LHCN-M2 (cell line): ENCODE data around the gene PHLDA1. TPM values are rescaled to one million over a fixed set of nuclear protein-coding genes. Genes with fewer than 3 reads are reported as not detected.

Source experiments
- DNase-seq: peaks from one replicate; pipeline ENCODE4 v3.0.0-alpha.2; 2012; ENCODE audit warnings: low read depth
- polyA plus RNA-seq: library from polyadenylated mRNA; unstranded; fragments of >200 nt; gene quantifications from one replicate; pipeline ENCODE4 v1.2.1, GENCODE V29; 2012; ENCODE audit warnings: missing spikeins
- total RNA-seq: library from RNA; depleted of rRNA; stranded (reverse); fragments of >200 nt; gene quantifications from 2 replicates; pipeline ENCODE4 v1.2.3, GENCODE V29; 2014; rRNA removed

Gene PHLDA1
- total RNA-seq: 191 TPM in 2 replicates
- polyA plus RNA-seq: 32.0 TPM

DNA sequence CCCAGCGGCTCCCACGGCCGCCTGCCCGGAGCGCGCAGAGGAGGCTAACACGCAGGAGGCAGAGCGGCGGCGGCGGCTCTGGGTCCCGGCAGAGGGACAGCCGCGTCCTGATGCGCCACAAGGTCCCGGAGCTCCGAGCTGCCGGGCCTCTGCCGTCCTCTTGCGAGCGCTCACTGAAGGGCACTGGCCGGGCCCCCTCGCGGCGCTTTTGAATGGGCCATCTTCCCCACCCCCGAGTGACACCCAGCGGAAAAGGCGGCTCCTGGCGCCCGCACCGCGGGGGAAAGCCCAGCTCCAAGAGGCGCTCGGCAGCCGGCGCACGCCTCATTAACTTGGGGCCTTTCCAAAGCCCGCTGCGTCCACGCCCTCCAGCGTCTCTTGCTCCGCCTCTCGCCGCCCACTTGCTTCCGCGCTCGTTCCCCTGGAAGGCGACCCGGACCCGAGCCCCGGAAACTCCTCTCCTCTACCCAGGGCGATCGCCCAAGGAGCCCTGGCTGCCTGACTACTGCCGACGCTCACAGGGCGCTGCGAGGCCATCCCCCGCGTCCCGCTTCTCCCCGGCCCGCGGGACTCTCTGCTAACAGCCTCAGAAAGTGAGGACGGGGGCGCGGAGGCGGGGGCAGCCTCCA lies at the start of gene PHLDA1:
Gene PHLDA1, minus strand, starts transcription at position 363 of the 629 bp plus-strand sequence.
- peak; percentile 98 for DNase-seq

DNA sequence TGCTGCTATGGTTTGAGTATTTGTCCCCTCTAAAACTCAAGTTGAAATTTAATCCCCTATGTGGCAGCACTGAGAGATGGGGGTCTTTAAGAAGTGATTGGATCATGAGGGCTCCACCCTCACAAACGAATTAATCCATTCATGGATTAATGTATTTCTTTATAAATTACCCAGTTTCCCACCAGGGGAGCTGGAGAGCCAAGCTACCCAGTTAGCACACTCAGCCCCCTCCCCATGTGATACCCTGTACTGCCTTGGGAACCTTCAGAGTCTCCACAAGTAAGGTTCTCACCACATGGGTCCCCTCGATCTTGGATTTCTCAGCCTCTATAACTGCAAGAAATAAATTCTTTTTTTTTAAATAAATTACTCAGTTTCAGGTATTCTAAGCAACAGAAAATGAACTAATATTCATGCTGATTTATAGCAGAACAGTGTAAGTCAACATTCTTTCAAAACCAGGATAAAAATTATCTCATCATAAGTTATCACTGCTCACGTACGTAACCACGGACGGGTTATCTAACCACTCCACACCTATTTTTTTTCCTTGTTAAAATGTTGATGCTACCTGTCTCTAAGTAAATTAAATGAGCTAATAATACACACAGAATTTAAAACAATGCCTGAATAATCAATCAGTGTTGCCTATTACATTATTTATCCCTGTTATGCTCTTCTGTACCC lies 49.3 kb upstream of the PHLDA1 start:
- peak; percentile 8 for DNase-seq

DNA sequence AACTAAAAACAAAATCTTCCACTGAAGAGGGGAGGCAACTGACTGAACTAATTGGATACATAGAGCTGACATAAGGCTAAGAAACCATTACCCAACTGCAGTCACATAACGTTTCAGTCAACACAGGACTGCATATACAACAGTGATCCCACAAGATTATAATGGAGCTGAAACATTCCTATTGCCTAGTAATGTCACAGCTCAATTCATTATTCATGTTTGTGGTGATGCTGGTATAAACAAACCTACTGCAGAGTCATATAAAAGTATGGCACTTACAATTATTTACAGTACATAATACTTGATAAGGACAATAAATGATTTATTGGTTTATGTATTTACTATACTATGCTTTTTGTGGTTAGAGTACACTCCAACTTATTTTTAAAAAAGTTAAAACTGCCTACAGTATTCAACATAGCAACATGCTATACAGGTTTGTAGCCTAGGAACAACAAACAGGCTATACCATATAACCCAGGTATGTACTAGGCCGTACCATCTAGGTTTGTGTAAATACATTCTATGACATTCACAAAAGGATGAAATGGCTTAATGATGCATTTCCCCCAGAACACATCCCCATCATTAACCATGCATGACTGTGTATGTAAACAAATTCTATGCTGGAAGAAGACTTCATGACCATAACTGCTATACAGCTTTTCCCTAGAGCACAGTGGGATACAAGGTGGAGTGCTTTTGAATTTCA lies 48.6 kb upstream of the PHLDA1 start:
- DNase-seq: no peak

DNA sequence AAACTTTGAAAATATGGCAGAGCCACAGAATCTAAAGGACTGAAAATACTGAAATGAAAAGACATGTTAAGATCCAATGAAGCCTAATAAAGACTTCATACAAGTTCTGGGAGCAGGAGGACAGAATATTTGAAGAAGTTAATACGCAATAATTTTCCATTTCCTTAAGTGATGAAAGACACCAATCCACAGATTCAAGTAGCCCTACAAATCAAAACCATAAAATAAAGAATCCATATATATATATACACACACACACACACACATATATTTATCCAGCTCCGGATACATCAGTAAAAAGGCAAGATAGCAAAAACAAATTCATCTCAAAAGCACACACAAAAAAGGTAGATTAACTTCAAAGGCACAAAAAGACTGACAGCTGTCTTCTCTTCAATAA lies 47.2 kb upstream of the PHLDA1 start:
- no peak for DNase-seq

DNA sequence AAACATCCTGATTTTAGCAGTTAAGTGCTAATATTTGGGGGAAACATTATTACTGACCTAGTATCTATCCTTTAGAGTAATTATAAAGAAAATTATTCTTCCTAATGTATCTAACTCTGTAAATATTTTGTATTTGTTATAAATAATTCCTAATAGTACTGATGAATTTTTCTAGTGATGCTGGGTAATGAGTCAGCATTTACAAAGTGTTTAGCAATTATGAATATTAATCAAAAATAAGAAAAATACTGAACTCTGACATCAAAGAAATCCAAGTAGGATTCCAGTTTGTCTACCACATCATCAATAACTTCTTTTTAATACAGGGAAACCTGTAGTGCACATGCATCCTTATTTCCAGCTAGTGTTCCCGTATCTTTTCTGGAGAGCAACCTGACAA lies 43.9 kb upstream of the PHLDA1 start:
- no peak for DNase-seq

DNA sequence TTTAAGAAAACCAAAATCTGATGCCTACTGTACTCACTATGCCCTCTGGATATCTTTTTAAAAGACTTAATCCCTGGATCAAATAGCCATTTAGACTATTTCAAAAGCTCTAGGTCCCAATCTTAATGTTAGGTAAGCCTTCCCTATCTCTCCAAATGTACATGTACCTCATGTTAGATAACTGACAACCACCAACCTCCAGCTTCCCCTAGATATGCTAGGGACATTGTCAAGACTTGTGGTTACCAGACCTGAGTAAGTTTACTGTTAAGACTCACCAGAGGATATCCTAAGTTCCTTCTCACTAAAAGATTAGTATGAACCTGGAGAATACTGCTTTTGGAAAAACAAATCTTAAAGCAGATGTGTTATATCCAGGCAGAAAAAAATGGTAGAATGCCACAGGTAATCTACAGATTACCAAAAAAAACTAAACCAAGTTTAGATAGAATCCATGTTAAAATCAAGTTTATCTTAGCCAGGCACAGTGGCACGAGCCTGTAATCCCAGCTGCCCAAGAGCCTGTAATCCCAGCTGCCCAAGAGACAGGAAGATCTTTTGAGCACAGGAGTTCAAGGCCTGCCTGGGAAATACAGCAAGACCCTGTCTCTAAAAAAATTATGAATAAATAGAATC lies 43.2 kb upstream of the PHLDA1 start:
- DNase-seq: no peak

DNA sequence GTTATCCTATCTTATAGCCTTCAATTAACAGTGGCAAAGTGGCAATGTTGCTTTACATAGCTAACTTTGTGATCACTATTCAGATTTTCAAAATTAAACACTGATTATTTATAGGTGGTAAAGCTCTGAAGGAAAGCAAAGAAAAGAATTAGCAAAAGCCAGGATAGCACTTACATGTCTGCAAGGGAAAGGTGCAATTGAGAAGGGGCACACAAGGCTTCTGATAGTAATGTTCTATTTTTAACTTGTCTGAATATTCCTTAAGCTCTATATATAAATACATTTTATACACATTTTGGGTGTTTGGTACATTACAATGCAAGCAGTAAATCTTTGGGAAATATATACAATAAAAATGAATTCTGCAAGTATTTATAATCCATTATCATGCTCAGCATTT lies 42.0 kb upstream of the PHLDA1 start:
- DNase-seq: no peak

DNA sequence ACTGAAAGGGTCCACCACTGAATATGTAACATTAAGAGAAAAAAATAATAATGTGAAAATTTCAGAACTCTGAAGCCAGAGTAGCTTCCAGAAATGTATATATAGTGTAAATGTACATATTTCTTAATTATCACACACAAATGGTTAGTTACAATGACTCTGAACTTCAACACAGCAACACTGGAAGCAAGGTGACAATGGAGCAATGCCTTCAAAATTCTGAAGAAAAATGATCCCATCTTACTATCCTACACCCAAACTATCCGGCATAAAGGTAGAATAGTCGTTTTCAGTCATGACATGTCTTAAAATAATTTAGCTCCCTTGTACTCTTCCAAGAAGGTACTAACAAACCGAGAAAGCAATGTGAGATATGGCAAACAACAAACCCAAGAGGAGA lies 41.0 kb upstream of the PHLDA1 start:
- no peak for DNase-seq

DNA sequence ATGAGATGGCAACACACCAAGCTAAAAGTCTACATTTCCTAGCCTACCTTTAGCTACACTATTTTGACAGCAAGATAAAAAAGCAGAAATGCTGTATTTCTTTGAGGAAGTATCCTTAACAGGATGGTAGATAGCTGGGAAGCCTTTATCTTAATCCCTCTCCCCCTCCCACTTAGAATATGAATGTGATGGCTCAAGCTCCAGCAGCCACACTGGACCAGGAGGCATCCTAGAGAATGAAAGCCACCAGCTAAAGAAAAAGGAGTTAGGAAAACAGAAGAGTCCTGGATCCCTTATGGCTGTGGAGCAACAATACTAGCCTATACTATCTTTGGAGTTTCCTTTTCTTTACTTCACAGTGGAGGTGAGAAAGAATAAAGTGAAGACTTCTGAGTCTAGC lies 37.8 kb upstream of the PHLDA1 start:
- no peak for DNase-seq

DNA sequence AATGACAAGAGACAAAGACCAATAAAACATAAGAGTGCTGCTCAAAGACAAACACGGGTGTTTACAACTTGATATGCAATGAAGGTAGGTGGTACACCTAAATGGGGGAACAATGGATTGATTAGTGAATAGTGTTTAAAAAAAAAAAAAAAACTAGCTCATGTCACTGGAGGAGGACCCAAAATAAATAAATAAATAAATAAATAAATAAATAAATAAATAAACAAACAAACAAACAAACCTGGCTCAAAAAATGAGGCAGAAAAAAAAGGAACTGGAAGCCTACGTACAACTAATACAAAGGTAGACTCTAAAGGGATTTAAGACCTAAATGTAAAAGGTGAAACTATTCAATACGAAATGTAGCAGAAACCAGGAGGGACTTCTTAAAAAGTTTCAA lies 34.3 kb upstream of the PHLDA1 start:
- no peak for DNase-seq

DNA sequence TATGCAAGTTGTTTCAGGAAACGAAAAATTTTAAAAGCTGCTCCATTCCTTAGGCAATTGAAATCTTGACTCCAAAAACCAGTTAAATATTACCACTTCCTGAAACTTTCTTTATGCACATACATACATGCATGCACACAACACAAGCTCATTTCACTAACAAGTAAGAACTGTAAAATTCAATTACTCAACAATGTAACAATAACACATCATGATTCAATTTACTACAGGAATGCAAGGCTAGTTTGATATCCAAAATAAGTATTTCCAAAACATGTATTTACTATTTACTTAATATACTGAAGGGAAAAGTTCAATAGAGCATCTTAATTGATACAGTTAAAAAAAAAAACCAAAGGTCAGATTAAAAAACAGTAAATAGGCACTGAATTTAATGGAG lies 33.3 kb upstream of the PHLDA1 start:
- peak; percentile 11 for DNase-seq

DNA sequence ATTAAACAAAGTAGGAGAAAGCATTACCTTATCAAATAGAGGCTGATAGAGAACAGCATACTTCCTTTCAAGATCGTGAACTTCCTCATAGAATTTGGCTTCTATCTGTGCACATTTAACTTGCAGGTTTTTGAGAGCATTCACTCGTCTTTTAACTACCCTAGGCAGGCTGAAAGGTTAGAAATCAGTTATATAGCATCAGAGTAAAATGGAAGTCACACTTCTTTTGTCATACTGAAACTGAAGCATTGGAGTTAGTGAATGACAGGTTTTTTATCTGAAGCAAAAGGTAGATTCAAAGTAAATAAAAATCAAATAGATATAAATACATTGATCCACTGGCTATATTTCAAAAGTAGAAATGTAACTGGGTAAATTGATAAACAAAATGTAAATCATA lies 28.5 kb upstream of the PHLDA1 start:
- DNase-seq: no peak

DNA sequence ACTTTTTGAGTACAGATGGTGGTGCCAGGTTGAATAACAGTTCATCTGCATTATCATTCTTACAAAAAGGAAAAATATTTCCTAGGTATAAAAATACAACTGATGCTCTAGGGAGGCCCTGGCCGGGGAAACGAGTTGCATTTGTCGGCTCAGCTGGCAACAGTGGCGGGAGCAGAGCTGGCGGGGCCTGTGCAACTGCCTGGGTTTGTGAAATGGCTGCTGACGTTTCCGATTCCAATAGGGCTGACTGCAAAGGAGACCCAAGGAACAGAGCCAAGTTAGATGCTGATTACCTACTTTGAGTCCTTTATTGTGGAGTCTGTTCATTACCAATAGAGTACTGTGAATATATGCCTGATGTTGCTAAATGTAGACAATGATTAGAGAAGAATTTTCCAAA lies 25.8 kb upstream of the PHLDA1 start:
- DNase-seq: no peak

DNA sequence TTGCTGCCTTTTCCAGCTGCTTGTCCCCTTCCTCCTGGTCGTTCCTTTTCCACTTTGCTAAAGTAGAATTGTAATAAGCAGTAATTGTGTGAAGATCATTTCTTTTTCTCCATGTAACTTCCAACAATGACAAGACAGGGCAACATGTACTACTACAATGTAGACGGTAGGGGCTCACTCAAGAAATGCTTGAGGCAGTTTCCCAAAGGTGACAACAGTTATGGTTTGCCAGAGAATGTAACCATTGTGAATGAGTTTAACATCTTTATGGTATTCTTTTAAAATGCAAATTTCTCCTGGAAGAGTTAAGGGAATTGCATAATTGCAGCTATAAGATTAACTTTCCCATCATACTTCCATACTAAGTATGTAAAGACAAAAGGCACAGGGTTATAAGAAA lies 23.8 kb upstream of the PHLDA1 start:
- DNase-seq: no peak

DNA sequence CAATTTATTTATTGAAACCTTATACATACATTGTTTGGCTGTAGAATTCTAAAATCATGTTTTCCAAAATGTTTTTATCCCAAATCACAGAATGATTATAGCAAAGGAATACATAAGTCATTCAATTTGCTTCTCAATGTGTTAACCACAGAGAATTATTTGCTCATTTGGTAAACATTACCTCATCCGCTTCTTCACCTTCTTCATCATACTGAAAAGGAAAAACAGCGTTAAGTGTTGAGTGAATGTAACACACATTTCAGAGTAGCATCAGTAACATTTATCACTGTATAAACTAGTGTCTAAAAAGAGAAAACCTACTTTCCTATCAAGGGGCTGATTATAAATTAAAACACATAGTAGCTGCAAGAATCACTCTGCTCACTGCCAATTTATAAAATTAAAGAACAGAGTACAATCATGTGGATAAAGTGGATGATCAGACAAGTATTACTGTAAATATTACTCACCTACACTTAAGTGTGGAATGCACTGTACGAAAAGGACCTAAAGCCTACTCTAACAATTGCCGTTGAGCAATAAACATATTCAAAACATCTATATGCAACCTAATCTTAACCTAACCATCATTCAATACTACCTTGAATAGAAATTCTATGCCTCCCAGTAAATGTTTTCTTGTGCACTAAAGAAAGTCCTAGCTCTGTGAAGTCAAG lies 18.1 kb upstream of the PHLDA1 start:
- DNase-seq: no peak

DNA sequence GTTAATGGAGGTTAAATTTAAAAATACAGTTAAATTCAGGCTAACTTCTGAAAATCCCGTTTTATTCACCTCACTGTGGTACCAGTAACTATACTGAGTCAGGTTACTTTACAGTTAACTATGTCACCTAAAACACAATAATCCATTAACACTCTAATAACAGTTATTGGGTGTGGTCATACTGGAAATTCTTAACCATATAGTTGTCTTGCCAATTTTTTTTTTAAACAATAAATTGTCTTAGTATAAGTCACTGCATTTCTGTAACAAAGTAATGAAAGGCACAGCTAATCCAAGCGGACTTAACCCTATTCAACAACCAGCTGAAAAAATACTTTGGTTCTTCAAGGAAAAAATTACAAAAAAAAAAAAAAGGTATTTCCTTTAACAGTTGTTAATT lies 16.2 kb upstream of the PHLDA1 start:
- no peak for DNase-seq

DNA sequence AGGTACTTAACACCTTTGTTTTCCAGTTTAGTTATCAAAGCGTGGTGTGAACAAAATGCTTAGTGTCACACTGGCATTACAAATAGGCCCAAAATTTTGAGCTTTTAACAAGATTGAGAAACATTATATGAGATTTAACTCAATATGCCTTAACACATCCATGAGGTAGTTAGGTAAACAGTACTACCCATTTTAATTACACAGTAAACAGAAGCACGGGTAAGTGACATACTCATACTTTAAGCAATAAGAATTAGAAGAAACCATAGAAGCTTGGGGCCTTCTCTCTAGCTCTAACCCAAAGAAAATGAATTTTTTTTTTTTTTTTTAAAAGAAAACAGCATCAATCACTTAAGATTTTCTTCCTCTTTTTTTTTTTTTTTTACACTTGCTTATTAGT lies 15.5 kb upstream of the PHLDA1 start:
- no peak for DNase-seq

DNA sequence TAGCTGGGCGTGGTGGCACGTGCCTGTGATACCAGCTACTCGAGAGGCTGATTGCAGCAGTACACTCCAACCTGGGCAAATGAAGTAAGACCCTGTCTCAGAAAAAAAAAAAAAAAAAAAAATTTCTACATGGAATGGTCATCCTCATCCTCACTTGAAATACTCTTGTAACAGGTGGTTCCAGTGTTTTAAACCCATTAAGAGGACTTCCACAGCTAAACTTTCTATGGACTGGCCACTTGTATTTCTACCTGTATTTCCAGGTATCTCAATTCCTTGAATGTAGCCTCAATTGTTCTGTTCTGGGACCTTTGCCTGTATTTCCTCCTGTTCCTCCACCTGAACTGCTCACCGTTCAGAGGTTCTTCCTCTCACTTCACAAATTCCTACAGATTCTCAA lies 11.8 kb upstream of the PHLDA1 start:
- no peak for DNase-seq

DNA sequence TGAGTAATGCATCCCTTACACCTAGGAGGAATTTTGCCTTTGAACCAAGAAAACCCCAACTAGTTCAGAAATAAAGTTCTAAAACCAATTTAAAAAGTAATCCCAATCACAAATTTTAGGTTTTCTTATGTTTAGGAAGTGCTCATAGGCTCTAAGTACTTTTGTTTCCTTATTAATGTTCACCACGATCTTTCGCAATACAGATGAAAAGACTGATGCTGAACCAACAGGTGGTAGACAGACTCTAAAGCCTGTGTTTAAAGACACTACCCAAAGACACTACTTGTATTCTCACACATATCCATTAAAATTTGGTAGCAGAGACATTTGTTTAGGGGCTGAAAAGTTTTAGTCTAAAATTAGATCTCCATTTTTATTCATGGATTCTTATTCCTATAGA lies 10.6 kb upstream of the PHLDA1 start:
- peak; percentile 74 for DNase-seq

DNA sequence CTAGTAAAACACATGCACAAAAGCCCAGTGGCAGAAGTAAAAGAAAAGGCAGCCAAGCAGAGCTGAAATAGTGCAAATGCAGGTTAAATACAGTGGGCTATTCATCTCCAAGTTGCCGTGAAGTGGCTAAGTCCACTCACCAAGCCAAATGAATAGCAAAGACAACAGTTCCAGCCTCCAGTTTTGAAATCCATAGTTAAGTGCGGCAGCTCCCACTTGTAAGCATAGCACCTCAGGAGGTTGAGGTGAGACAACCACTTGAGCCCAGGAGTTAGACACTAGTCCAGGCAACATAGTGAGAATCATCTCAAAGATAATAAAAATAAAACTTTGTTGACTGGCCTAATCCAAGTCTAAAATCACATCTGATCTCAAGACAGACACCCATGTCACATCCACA lies 9.8 kb upstream of the PHLDA1 start:
- DNase-seq: no peak

DNA sequence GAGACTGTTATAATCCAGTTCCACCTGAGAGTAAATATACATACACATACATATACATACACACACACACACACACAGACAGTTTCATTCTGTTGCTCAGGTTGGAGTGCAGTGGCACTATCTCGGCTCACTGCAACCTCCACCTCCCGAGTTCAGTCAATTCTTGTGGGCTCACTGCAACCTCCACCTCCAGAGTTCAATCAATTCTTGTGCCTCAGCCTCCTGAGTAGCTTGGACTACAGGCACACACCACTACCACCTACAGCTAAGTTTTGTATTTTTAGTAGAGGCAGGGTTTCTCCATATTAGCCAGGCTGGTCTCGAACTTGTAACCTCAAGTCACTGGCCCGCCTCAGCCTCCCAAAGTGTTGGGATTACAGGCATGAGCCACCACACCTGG lies 8.9 kb upstream of the PHLDA1 start:
- DNase-seq: no peak

DNA sequence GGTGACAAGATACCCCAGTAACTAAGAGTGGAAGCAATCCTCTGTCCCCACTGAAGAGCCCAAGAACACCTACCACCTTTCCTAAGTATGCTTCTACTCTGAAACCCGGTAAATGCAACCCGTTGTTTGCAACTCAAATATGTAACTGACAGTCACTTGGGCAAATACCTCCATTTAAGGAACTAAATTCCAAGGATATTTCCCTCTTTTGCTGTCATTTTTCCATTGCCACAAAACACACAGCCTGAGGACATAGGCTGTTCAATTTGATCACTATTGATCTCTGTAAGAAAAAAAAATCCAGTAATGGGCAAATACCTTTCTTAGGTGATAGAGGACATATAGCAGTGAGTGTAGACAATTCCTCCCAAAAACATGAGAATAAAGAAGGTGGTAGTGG lies 6.6 kb upstream of the PHLDA1 start:
- no peak for DNase-seq
